ENCODE measurements around the gene TSNAX.

TSNAX gene

DNA sequence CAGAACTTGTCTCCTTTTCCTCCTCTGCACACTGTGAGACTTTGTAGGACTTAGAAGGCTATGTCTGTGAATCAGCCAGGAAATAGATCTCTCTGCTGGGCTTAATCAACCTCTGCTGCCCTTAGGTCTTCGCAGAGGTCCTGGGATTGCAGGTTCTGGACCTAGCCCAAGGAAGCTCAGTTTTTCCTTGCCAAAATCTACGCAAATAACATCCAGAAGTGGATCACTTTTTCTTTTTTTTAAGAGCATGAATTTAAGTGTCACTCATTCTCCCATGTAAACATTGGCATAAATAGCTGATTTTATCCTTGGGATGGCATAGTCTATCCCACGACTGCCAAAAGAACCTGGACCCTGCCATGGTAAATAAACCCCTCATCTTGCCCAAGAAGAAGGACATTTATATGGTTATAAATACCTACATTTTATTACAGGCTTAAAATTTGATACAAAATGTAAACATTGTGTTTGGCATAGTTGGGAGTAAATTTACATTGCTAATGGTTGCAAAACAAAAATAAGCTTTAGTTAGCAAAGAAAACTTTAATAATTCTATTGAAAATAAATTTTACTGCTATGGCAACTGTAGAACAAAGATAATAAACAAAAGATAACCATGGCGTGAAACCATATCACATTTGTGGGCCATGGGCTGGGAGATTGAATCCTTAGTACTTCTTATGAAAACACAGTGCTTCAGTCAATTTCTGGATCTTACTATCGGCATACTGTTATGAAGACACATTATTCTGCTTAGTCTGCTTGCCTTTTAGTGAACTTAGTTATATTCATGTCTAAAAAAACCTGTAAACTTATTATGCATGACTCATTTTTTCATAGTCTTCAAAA lies 73.6 kb downstream of the TSNAX start:
- no peak for DNase-seq (ENCODE audit: low read depth, low spot score)

DNA sequence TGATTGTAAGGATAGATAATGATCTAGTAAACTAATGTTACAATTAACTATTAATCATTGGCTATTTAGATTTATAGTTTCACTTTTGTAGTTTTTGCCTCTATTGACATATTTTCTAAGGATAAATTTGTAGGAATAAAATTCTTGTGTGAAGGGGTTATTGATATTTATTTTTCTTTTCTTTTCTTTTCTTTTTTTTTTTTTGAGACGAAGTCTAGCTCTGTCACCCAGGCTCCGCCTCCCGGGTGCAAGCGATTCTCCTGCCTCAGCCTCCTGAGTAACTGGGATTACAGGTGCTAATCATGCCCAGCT lies 74.2 kb downstream of the TSNAX start:
- no peak for DNase-seq (ENCODE audit: low read depth, low spot score)

- no peak for DNase-seq (ENCODE audit: low read depth, low spot score)
These were observed 75.3 kb downstream of the TSNAX start for GRCh38 chr1:231603598-231604275.

DNA sequence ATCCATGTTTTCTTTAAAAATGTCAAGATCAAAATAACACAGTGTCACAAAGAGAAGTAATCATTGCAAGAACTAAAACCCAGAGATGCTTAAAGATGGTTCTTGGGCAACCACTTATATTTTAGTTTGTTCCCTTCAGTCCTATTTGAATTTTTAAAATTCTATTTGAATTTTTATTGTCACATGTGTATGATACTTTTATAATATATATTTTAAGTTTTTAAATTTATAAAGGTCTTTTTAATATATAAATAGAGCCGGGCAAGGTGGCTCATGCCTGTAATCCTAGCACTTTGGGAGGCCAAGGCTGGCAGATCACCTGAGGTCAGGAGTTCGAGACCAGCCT lies 75.8 kb downstream of the TSNAX start:
- DNase-seq (ENCODE audit: low read depth, low spot score), result no peak

DNA sequence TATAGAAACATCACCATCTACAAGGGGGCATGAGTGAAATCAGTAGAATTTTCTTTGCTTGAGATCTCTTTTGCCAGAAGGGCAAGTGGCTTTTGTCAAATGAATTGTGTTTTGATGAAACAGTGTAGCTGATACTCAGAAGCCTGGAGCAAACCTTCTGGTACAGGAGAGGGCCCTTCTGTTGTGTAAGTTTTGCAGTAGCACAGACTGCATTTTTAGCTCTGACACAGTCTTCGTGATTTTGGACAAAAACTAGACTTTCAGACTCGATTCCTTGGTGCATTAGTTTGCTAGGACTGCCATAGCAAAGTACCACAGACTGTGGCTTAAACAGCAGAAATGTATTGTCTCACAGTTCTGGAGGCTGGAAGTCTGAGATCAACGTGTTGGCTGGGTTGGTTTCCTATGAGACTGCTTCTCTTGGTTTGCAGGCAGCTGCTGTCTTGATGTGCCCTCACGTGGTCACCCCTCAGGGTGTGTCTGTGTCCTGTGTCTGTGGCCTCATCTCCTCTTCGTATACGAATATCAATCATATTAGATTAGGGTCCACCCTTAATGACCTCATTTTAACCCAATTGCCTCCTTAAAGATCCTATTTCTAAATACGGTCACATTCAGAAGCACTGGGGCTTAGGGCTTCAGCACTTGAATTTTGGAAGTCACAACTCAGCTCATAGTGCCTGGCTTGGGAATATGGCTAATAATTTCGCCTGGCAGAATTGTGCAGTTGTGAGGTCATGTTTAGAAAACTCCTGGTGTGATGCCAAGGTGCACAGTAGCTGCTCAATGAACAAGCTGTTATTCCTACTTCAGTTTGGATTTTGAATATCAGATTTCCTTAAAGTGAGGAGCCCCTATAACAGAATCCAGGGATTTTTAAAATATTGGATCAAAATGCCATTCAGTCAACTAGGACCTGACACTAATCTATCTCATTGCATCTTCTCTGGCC lies 77.0 kb downstream of the TSNAX start:
- DNase-seq (ENCODE audit: low read depth, low spot score), result no peak

DNA sequence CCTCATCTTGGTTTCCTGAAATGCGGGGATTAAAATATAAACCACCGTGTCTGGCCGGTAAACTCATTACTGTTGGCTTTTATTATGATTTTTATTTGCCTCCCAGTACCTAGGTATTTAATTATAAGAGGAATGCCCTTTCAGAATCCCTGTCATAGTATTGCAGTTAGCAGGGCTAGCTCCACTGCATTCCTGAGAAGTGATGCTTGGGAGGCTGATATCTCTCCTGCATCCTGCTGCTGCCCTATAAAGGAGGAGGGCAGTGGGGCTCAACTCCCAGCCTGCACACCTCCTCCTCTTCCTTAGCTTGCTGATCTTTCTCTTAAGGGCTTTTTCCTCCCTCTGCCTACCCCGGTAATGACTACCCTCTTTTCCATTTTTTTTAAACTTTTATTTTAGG lies 78.2 kb downstream of the TSNAX start:
- DNase-seq (ENCODE audit: low read depth, low spot score), result no peak

- DNase-seq (ENCODE audit: low read depth, low spot score), result no peak
These were observed 81.9 kb downstream of the TSNAX start for GRCh38 chr1:231610388-231610787.

DNA sequence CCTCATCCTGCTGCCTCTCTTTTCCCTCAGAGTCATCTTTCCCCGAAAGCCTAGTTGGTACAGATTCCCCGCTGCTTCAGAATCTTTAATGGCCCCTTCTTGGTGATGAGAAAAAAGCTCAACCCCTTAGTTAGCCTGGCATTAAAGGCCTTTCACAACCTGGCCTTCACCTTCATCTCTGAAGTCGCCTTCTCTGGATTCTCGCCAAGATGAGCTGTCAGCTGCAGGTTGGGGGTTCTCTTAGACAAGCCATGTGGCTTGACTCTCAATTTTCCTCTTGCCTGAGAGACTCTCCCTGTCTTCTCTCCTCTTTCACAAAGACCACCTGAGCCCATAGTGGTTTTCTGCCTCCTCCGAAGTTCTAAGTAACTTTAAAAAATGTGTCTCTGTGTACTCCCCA lies 82.6 kb downstream of the TSNAX start:
- DNase-seq (ENCODE audit: low read depth, low spot score), result no peak

DNA sequence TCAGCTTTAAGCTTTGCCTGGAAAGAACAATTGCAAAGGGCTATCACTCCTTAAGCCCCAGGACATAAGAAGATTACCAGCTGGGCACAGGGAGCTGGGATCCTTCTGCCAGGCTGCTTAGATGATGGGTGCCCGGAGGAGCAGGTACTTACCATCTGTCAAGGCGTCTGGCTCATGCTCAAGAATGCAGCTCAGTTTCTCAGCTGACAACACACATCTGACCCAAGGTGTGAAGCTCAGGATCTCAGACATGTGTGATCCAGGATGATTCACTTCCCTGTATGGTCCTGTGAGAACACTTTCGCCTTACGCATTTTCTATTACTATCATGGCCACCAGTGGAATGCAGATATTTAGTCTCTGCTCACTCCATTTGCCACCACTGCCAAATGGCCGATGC lies 83.4 kb downstream of the TSNAX start:
- DNase-seq (ENCODE audit: low read depth, low spot score), result no peak

- no peak for DNase-seq (ENCODE audit: low read depth, low spot score)
These were observed 84.1 kb downstream of the TSNAX start for GRCh38 chr1:231612393-231613089.

DNA sequence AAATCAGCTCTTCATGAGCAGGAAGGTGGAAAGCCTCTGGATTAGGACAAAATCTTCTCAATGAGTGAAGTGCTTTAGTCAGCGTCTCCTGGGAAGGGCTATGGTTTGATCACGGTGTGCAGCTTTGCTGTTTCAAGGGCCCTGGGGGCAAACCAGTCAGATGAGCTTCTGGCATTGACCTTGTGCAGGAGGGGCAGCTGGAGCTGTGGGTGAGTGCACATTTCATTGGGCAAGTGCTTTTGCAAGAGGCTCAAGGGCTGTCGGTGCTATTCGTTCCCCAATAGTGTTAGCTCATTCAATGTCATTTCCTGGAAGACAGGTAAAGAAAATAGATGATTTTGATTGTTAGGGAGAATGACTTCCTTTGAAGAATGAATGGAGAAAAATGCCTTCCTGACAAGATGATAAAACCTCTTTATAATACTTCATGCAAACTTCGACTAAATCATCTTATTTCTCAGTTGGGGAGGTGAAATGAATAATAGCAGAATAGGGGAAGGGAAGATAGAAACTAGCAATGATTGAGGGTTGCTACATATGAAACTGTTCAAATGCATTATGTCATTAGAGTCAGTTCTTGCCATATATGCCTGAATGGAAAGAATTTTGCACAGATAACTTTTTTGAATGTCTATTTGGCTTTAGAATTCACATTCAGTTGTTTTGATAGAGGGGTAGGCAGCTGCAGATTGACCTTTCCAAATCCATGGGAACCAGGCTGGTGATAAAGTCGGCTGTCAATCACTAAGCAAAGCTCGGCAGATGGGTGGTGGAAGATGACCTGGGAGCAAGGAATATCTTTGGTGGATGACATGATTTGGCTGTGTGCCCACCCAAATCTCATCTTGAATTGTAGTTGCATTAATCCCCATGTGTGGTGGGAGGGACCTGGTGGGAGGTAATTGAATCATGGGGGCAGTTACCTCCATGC lies 85.2 kb downstream of the TSNAX start:
- DNase-seq (ENCODE audit: low read depth, low spot score), result no peak
